GM19397 (cell line): ENCODE measurements around the gene PPP6C.
"Not testable (repeated sequence)": the region's sequence is repeated elsewhere in the genome, so short reads cannot be mapped to it uniquely, and the experiment has no call there.

Source experiments
- ATAC-seq: cut with Tn5 transposase; IDR thresholded peaks from one replicate; pipeline ENCODE4 v1.9.1; 2021; ENCODE audit warnings: mild to moderate bottlenecking, moderate library complexity; ENCODE audit not compliant: unreplicated experiment

Gene PPP6C

GRCh38 chr9:125189361-125190289, at the start of gene PPP6C:
PPP6C (minus strand) TSS chr9:125189803; CDS start chr9:125189718, 85 bp downstream.
- ATAC-seq, result peak; percentile 95

GRCh38 chr9:125238915-125239446, 49.4 kb upstream of the PPP6C start:
- ATAC-seq, result no peak

GRCh38 chr9:125238127-125238914, 48.7 kb upstream of the PPP6C start:
- no peak for ATAC-seq

- not testable (repeated sequence) for ATAC-seq
These were observed 47.0 kb upstream of the PPP6C start for GRCh38 chr9:125236520-125237159.

GRCh38 chr9:125235804-125236519, 46.4 kb upstream of the PPP6C start:
- ATAC-seq, result no peak

GRCh38 chr9:125234099-125234498, 44.5 kb upstream of the PPP6C start:
- ATAC-seq, result not testable (repeated sequence)

GRCh38 chr9:125233678-125234077, 44.1 kb upstream of the PPP6C start:
- no peak for ATAC-seq

GRCh38 chr9:125227761-125228160, 38.2 kb upstream of the PPP6C start:
- no peak for ATAC-seq

- ATAC-seq, result not testable (repeated sequence)
These were observed 35.3 kb upstream of the PPP6C start for GRCh38 chr9:125224858-125225257.

- ATAC-seq, result no peak
These were observed 29.0 kb upstream of the PPP6C start for GRCh38 chr9:125218621-125219020.

GRCh38 chr9:125214186-125214585, 24.6 kb upstream of the PPP6C start:
- ATAC-seq, result no peak

GRCh38 chr9:125204477-125204876, 14.9 kb upstream of the PPP6C start:
- ATAC-seq, result no peak

GRCh38 chr9:125202846-125203618, 13.4 kb upstream of the PPP6C start:
- no peak for ATAC-seq

GRCh38 chr9:125200216-125201047, 10.8 kb upstream of the PPP6C start, which contains the start of gene RABEPK:
RABEPK (plus strand) TSS chr9:125200542; CDS start chr9:125203014, 2,472 bp downstream.
- peak; percentile 96 for ATAC-seq

GRCh38 chr9:125195591-125195990, 6.0 kb upstream of the PPP6C start:
- not testable (repeated sequence) for ATAC-seq

GRCh38 chr9:125194466-125194865, 4.9 kb upstream of the PPP6C start:
- not testable (repeated sequence) for ATAC-seq

- no peak for ATAC-seq
These were observed 778 bp upstream of the PPP6C start for GRCh38 chr9:125190361-125190801.

GRCh38 chr9:125189011-125189360, 617 bp downstream of the PPP6C start:
- ATAC-seq, result peak; percentile 27

GRCh38 chr9:125183561-125183960, 6.0 kb downstream of the PPP6C start:
- no peak for ATAC-seq
